Measurements from ENCODE around the gene BTBD9.

BTBD9 gene

GRCh38 chr6:38302081-38302480, 337.6 kb downstream of the BTBD9 start:
- H3K27ac ChIP-seq = no peak overlapping the region
- TF ChIP-seq EZH2 (IDR thresholded peaks at IDR 0.05) (no peak), POLR2AphosphoS5 (IDR thresholded peaks at IDR 0.05; ENCODE audit: borderline replicate concordance, low read depth, low read length) (no peak), FOXP2 (optimal IDR thresholded peaks at IDR 0.05; ENCODE audit: control extremely low read depth, extremely low read length, insufficient read depth) (no peak)
- DNase-seq (ENCODE audit: low read depth, low spot score) = no peak

GRCh38 chr6:38290133-38290799, 349.5 kb downstream of the BTBD9 start:
- TF ChIP-seq POLR2AphosphoS5 (IDR thresholded peaks at IDR 0.05; ENCODE audit: borderline replicate concordance, low read depth, low read length) (no peak), EZH2 (IDR thresholded peaks at IDR 0.05) (no peak), FOXP2 (optimal IDR thresholded peaks at IDR 0.05; ENCODE audit: control extremely low read depth, extremely low read length, insufficient read depth) (no peak)

More at GRCh38 chr6:38302081-38302480, 337.6 kb downstream of the BTBD9 start:
- no peaks in the 10 kb centered on the region for H3K36me3 ChIP-seq (ENCODE audit: insufficient read depth, low read length)
- no peak overlapping the region for H3K4me3 ChIP-seq
- H3K9ac ChIP-seq (ENCODE audit: insufficient read length) = no peak overlapping the region
- no peaks in the 10 kb centered on the region for H3K9me3 ChIP-seq (ENCODE audit: low read depth, low read length)

GRCh38 chr6:38287487-38287886, 352.2 kb downstream of the BTBD9 start:
- Histone ChIP-seq H3K4me3 (no peak overlapping the region), H3K36me3 (ENCODE audit: insufficient read depth, low read length) (no peaks in the 10 kb centered on the region), H3K9ac (ENCODE audit: insufficient read length) (no peak overlapping the region), H3K27ac (no peak overlapping the region), H3K9me3 (ENCODE audit: low read depth, low read length) (no peaks in the 10 kb centered on the region)
- DNase-seq (ENCODE audit: low read depth, low spot score) = no peak
- TF ChIP-seq EZH2 (IDR thresholded peaks at IDR 0.05) = no peak
- no peak for TF ChIP-seq FOXP2 (optimal IDR thresholded peaks at IDR 0.05; ENCODE audit: control extremely low read depth, extremely low read length, insufficient read depth)
- TF ChIP-seq POLR2AphosphoS5 (IDR thresholded peaks at IDR 0.05; ENCODE audit: borderline replicate concordance, low read depth, low read length) = no peak

More at GRCh38 chr6:38290133-38290799, 349.5 kb downstream of the BTBD9 start:
- no peak for DNase-seq (ENCODE audit: low read depth, low spot score)
- Histone ChIP-seq H3K27ac (no peak overlapping the region), H3K9ac (ENCODE audit: insufficient read length) (no peak overlapping the region), H3K9me3 (ENCODE audit: low read depth, low read length) (no peaks in the 10 kb centered on the region), H3K4me3 (no peak overlapping the region), H3K36me3 (ENCODE audit: insufficient read depth, low read length) (no peaks in the 10 kb centered on the region)

GRCh38 chr6:38284802-38285394, 354.8 kb downstream of the BTBD9 start:
- TF ChIP-seq EZH2 (IDR thresholded peaks at IDR 0.05) (no peak), FOXP2 (optimal IDR thresholded peaks at IDR 0.05; ENCODE audit: control extremely low read depth, extremely low read length, insufficient read depth) (no peak), POLR2AphosphoS5 (IDR thresholded peaks at IDR 0.05; ENCODE audit: borderline replicate concordance, low read depth, low read length) (no peak)
- Histone ChIP-seq H3K9me3 (ENCODE audit: low read depth, low read length) (no peaks in the 10 kb centered on the region), H3K9ac (ENCODE audit: insufficient read length) (no peak overlapping the region), H3K36me3 (ENCODE audit: insufficient read depth, low read length) (no peaks in the 10 kb centered on the region), H3K4me3 (no peak overlapping the region), H3K27ac (no peak overlapping the region)
- DNase-seq (ENCODE audit: low read depth, low spot score) = no peak

GRCh38 chr6:38283734-38284362, 355.9 kb downstream of the BTBD9 start:
- H3K4me3 ChIP-seq = no peak overlapping the region
- TF ChIP-seq EZH2 (IDR thresholded peaks at IDR 0.05) = no peak
- no peak for TF ChIP-seq FOXP2 (optimal IDR thresholded peaks at IDR 0.05; ENCODE audit: control extremely low read depth, extremely low read length, insufficient read depth)
- no peak for TF ChIP-seq POLR2AphosphoS5 (IDR thresholded peaks at IDR 0.05; ENCODE audit: borderline replicate concordance, low read depth, low read length)
- H3K9ac ChIP-seq (ENCODE audit: insufficient read length) = no peak overlapping the region
- no peaks in the 10 kb centered on the region for H3K36me3 ChIP-seq (ENCODE audit: insufficient read depth, low read length)
- H3K9me3 ChIP-seq (ENCODE audit: low read depth, low read length) = no peaks in the 10 kb centered on the region
- DNase-seq (ENCODE audit: low read depth, low spot score) = no peak
- H3K27ac ChIP-seq = no peak overlapping the region

GRCh38 chr6:38282911-38283310, 356.8 kb downstream of the BTBD9 start:
- Histone ChIP-seq H3K4me3 (no peak overlapping the region), H3K9me3 (ENCODE audit: low read depth, low read length) (no peaks in the 10 kb centered on the region), H3K36me3 (ENCODE audit: insufficient read depth, low read length) (no peaks in the 10 kb centered on the region), H3K9ac (ENCODE audit: insufficient read length) (no peak overlapping the region), H3K27ac (no peak overlapping the region)
- TF ChIP-seq FOXP2 (optimal IDR thresholded peaks at IDR 0.05; ENCODE audit: control extremely low read depth, extremely low read length, insufficient read depth) = no peak
- TF ChIP-seq POLR2AphosphoS5 (IDR thresholded peaks at IDR 0.05; ENCODE audit: borderline replicate concordance, low read depth, low read length) = no peak
- TF ChIP-seq EZH2 (IDR thresholded peaks at IDR 0.05) = no peak
- DNase-seq (ENCODE audit: low read depth, low spot score) = no peak

GRCh38 chr6:38281126-38281525, 358.6 kb downstream of the BTBD9 start:
- Histone ChIP-seq H3K9me3 (ENCODE audit: low read depth, low read length) (no peaks in the 10 kb centered on the region), H3K4me3 (no peak overlapping the region), H3K36me3 (ENCODE audit: insufficient read depth, low read length) (no peaks in the 10 kb centered on the region), H3K9ac (ENCODE audit: insufficient read length) (no peak overlapping the region), H3K27ac (no peak overlapping the region)
- TF ChIP-seq FOXP2 (optimal IDR thresholded peaks at IDR 0.05; ENCODE audit: control extremely low read depth, extremely low read length, insufficient read depth) (no peak), EZH2 (IDR thresholded peaks at IDR 0.05) (no peak), POLR2AphosphoS5 (IDR thresholded peaks at IDR 0.05; ENCODE audit: borderline replicate concordance, low read depth, low read length) (no peak)
- no peak for DNase-seq (ENCODE audit: low read depth, low spot score)

GRCh38 chr6:38279963-38280588, 359.7 kb downstream of the BTBD9 start:
- Histone ChIP-seq H3K4me3 (no peak overlapping the region), H3K27ac (no peak overlapping the region)

More at GRCh38 chr6:38279963-38280588, 359.7 kb downstream of the BTBD9 start:
- TF ChIP-seq EZH2 (IDR thresholded peaks at IDR 0.05) (no peak), POLR2AphosphoS5 (IDR thresholded peaks at IDR 0.05; ENCODE audit: borderline replicate concordance, low read depth, low read length) (no peak), FOXP2 (optimal IDR thresholded peaks at IDR 0.05; ENCODE audit: control extremely low read depth, extremely low read length, insufficient read depth) (no peak)
- no peak for DNase-seq (ENCODE audit: low read depth, low spot score)
- Histone ChIP-seq H3K9ac (ENCODE audit: insufficient read length) (no peak overlapping the region), H3K9me3 (ENCODE audit: low read depth, low read length) (no peaks in the 10 kb centered on the region), H3K36me3 (ENCODE audit: insufficient read depth, low read length) (no peaks in the 10 kb centered on the region)
